Hematopoietic multipotent progenitor cell treated with erythropoietin and hydrocortisone succinate and interleukin-3 and kit ligand, for 4 days (in vitro differentiated cells): ENCODE data around the gene FOXP1.

Source experiments
- DNase-seq: peaks from one replicate; pipeline ENCODE4 v3.0.0-alpha.2; 2015

The FOXP1 gene

GRCh38 chr3:71503525-71504249 is 79.8 kb downstream of the FOXP1 start:
- DNase-seq = no peak

- DNase-seq = no peak
These were observed 81.4 kb downstream of the FOXP1 start for GRCh38 chr3:71502066-71502625.

GRCh38 chr3:71500696-71501095 is 82.8 kb downstream of the FOXP1 start:
- DNase-seq = no peak

DNA sequence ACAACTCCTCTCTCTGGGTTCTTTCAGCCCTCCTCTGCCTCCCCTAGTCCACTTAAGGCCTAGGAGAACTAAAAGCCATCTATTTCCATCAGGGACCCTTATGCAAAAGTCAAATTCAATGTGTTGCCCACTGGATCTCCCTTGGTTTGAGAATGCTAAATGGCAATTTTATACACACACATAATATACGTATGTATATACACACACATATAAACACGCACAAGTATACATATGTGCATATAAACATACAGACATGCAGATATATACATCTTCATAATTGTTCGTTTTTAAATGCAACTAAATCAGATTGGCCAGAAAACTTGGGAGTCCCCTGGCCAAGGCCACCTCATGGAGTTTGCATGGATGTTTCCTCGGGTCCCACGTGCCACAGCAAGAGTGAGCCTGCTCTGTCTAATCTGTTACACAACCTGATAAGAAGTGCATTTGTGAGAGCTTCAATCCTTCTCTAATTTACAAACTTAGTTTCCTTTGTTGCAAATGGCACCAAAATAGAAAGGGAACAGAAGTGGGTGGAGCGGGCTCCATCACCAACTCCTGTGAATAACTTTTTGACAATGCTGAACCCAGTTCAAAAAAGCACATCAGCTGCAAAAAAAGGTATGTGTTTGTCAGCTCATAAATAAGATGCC is 84.2 kb downstream of the FOXP1 start:
- no peak for DNase-seq

- DNase-seq = no peak
These were observed 85.0 kb downstream of the FOXP1 start for GRCh38 chr3:71498543-71498942.

GRCh38 chr3:71497971-71498444 is 85.5 kb downstream of the FOXP1 start:
- no peak for DNase-seq

GRCh38 chr3:71497367-71497897 is 86.1 kb downstream of the FOXP1 start:
- DNase-seq = no peak

GRCh38 chr3:71495708-71496472 is 87.6 kb downstream of the FOXP1 start:
- DNase-seq = peak; percentile 24

GRCh38 chr3:71494212-71494611 is 89.3 kb downstream of the FOXP1 start:
- no peak for DNase-seq

DNA sequence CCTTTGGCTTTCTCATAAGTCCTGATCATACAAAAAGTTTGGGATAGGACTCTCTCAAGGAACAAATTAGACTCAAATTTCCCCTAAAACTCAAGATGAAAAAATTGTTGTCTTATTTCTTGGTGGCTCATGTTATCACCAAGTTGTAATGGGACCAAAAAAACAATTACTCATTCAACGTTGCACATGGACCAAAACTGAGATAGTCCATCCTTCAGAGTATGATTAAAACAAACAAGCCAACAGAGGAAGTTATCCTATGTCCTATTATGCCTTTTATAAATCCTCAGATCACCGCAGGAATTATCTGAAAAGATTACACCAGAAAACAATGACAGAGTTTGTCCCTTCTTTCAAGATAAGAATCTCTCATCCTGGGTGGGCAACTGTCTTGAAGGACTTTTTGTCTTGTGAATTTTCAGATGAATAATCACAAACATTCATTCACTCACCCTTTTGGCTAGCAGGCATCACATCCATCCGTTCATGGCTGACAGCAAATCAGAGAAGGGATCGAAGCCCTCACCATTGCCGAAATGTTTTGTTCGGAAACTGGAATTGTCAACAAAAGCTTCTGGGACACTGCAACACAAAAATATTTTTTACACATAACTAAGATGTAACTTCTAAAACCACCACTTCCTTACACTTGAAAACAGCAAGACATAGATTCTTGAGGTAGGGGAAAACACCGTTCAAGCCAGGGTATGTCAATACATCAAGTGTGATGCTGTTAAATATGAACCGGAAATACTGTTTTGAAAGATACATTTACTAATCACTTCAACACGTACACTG is 90.4 kb downstream of the FOXP1 start:
- no peak for DNase-seq

DNA sequence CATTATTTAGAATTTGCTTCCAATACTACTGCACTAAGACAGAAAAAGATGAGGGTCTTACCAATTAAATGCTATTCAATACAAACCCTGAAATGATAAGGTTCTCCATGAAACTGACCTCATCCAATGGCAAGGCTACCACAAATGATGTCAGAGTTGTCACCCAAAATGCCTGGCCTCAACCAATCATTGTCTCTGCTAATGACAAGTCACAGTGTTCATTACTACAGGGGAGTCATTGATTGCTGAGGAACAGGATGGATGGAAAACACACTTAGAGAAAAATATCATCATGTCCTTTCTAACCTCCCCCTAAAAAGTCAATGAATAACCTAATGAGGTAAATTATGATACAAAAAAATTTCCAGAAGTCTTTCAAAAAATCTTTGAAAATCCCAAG is 91.0 kb downstream of the FOXP1 start:
- no peak for DNase-seq

DNA sequence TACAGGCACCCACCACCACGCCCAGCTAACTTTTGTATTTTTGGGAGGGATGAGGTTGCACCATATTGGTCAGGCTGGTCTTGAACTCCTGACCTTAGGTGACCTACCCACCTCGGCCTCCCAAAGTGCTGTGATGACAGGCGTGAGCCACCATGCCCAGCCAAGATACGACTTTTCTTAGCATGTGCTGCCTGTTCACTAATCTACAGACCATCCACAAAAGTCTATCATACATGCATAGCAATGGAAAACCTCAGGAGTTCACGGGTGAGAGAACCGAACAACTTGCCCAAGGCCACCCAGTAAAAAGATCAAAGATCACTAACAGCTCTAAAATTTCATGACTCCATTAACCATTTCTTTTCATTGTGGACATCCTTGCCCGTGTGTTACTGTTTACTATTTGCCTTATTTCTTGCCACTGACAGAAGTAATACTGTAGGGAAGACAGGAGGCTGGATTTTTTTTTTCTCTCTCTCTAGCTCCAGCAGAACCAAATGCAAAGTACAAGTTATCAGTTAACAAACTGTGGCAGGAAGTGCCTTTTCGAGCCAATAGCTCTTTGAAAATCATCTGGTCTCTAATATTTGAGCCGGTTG is 92.3 kb downstream of the FOXP1 start:
- DNase-seq = peak; percentile 29

DNA sequence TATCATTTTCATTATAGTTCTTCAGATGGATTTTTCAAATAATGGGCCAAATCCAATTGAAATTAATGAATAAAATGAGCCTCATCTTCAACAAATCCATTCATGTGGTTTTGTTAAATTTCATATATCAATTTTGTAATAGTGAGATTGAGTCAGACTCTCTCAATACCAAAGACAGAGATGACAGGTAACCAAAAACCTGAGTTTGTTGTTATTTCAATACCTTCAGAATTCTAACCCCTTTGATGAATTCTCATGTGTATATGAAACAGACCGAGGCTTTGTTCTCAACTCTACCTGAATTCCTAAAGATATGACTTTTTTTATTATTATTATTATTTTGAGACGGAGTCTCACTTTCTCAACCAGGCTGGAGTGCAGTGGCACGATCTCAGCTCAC is 92.8 kb downstream of the FOXP1 start:
- no peak for DNase-seq

DNA sequence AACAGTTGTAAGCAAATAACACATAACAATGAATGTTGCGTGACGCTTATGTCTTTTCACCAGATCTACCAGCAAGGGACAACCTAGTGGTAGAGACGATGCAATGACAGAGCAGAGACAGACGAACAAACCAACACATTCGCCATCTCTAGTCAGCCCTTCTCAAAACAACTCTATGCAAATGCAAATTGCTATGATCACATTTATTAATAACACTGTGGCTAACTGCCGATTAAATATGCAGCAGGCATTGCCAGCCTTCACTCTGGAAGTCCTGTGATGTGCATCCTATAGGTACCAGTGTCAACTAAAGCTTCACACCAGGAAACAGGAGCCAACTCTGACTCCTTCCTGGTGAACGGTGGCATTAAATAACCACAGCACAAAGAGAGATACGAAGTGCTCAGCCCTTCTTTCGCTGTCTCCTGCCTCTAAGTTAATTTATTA is 94.2 kb downstream of the FOXP1 start:
- no peak for DNase-seq

DNA sequence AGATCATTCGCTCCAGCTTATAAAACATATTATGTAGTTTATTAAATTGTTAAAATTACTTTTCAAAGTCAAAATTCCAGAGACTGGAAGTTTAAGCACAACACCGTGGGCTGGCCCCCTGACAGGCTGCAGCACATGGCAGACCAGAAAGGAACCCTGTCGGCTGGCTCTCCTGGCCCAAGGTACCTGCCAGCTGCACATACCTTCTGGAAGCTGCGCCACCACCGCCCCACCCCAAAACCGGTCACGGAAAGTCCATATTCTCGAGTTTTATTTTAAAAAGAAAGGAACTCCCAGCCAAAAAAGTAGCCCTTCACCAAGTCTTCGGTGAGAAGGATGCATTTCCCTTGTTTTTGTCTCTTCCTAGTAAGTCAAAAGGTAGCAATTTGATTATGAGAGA is 94.6 kb downstream of the FOXP1 start:
- DNase-seq = no peak

- no peak for DNase-seq
These were observed 95.1 kb downstream of the FOXP1 start for GRCh38 chr3:71488391-71488809.

- DNase-seq = peak; percentile 70
These were observed 96.1 kb downstream of the FOXP1 start for GRCh38 chr3:71487418-71487817.

GRCh38 chr3:71486831-71487230 is 96.7 kb downstream of the FOXP1 start:
- DNase-seq = no peak

DNA sequence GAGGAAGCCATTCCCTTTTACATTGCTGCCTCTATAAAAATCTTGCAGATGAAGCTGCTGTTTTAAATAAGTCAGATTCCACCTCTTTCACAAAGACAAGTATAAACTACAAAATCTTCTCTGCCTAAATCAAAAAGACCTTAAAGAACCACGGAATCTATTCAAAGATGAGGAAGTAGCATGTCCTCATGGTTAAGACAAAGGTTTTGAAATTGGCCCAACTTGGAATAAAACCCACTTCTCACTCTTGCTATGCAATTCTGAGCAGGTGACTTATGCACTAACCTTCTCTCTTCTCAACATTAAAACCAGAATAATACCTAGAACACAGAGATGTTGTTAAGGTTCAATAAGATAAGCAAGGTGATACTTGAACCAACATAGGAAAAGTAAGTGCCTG is 97.6 kb downstream of the FOXP1 start:
- peak; percentile 52 for DNase-seq

GRCh38 chr3:71484452-71484851 is 99.1 kb downstream of the FOXP1 start:
- no peak for DNase-seq

GRCh38 chr3:71484047-71484446 is 99.5 kb downstream of the FOXP1 start:
- DNase-seq = no peak

- DNase-seq = no peak
These were observed 100.8 kb downstream of the FOXP1 start for GRCh38 chr3:71482771-71483170.
